Immature natural killer cell (primary cell): Measurements from ENCODE around the gene EVX2. TPM values are rescaled to one million over a fixed set of nuclear protein-coding genes. Genes with fewer than 3 reads are reported as not detected.

Source experiments
- DNase-seq, 3 donors: peaks; one replicate each; pipeline ENCODE4 v3.0.0; 2022; ENCODE audit warnings: mixed read lengths in 1 of 3
- H3K27ac Mint-ChIP-seq, 6 donors: one replicate each; pipeline ENCODE4 v1.8.0; 2020; ENCODE audit warnings: mixed read lengths in 6 of 6, mild to moderate bottlenecking in 5 of 6, inconsistent platforms in 4 of 6, moderate library complexity in 3 of 6
- H3K27me3 Mint-ChIP-seq, 3 donors: one replicate each; pipeline ENCODE4 v1.8.0; 2020 to 2021; ENCODE audit warnings: low read depth in 3 of 3, mild to moderate bottlenecking in 3 of 3, mixed read lengths in 3 of 3, moderate library complexity in 3 of 3, inconsistent platforms in 1 of 3
- H3K36me3 Mint-ChIP-seq, 3 donors: one replicate each; pipeline ENCODE4 v1.8.0; 2020; ENCODE audit warnings: mixed read lengths in 3 of 3, inconsistent platforms in 2 of 3, mild to moderate bottlenecking in 2 of 3
- H3K4me1 Mint-ChIP-seq, 2 donors: one replicate each; pipeline ENCODE4 v1.8.0; 2020; ENCODE audit warnings: inconsistent platforms in 2 of 2, mild to moderate bottlenecking in 2 of 2, mixed read lengths in 2 of 2, moderate library complexity in 1 of 2
- H3K4me3 Mint-ChIP-seq, 5 donors: one replicate each; pipeline ENCODE4 v1.8.0; 2020; ENCODE audit warnings: mild to moderate bottlenecking in 5 of 5, mixed read lengths in 5 of 5, inconsistent platforms in 3 of 5, moderate library complexity in 3 of 5
- H3K9me3 Mint-ChIP-seq, 6 donors: one replicate each; pipeline ENCODE4 v1.8.0; 2020; ENCODE audit warnings: mild to moderate bottlenecking in 6 of 6, mixed read lengths in 6 of 6, inconsistent platforms in 4 of 6, moderate library complexity in 3 of 6
- polyA plus RNA-seq, 3 donors: library from polyadenylated mRNA; unstranded; fragments of 300-500 nt; fragmentation: Illumina TruSeq; gene quantifications; one replicate each; pipeline ENCODE4 v1.2.3, GENCODE V29; 2021

The EVX2 gene
- polyA plus RNA-seq, 3 donors from 2014 or later: not detected

GRCh38 chr2:176117823-176118371 lies 34.1 kb upstream of the EVX2 start:
- H3K4me1 Mint-ChIP-seq: peaks cover 6% of the 10 kb centered on the region in 2 donors
- H3K9me3 Mint-ChIP-seq: peaks cover 3 to 38% (median 4%) of the 10 kb centered on the region in 6 donors
- H3K36me3 Mint-ChIP-seq: peaks cover 0 to 9% (median 6%) of the 10 kb centered on the region in 3 donors
- peaks cover 49 to 72% (median 63%) of the 10 kb centered on the region in 3 donors for H3K27me3 Mint-ChIP-seq
- H3K4me3 Mint-ChIP-seq: peak overlapping the region in 3 of 5 donors; percentile 8 to 75 (median 25)
- DNase-seq: no peak
- H3K27ac Mint-ChIP-seq: no peak overlapping the region

- Mint-ChIP-seq H3K36me3 (peaks cover 0 to 9% (median 6%) of the 10 kb centered on the region in 3 donors), H3K4me1 (peaks cover 4 to 6% of the 10 kb centered on the region in 2 donors), H3K9me3 (peaks cover 3 to 38% (median 4%) of the 10 kb centered on the region in 6 donors), H3K4me3 (peak overlapping the region in 1 of 5 donors; percentile 54), H3K27me3 (peaks cover 47 to 75% (median 66%) of the 10 kb centered on the region in 3 donors), H3K27ac (no peak overlapping the region)
- DNase-seq: no peak
Measured at GRCh38 chr2:176117162-176117822, 33.5 kb upstream of the EVX2 start.

GRCh38 chr2:176115883-176116813 lies 32.4 kb upstream of the EVX2 start, which contains the start of gene HOXD10:
Gene HOXD10 (plus strand): TSS chr2:176116778. CDS start chr2:176116834, 56 bp downstream.
- no peak within 1 kb of the TSS for H3K27ac Mint-ChIP-seq
- peaks cover 0 to 9% (median 6%) of the 10 kb centered on the region in 3 donors for H3K36me3 Mint-ChIP-seq
- H3K4me3 Mint-ChIP-seq: peak within 1 kb of the TSS in 1 of 5 donors; percentile 54
- DNase-seq: no peak
- H3K9me3 Mint-ChIP-seq: peaks cover 3 to 35% (median 4%) of the 10 kb centered on the region in 6 donors
- peaks cover 4 to 6% of the 10 kb centered on the region in 2 donors for H3K4me1 Mint-ChIP-seq
- peaks cover 47 to 82% (median 72%) of the 10 kb centered on the region in 3 donors for H3K27me3 Mint-ChIP-seq

- H3K4me3 Mint-ChIP-seq: no peak overlapping the region
- peaks cover 4 to 6% of the 10 kb centered on the region in 2 donors for H3K4me1 Mint-ChIP-seq
- H3K27ac Mint-ChIP-seq: no peak overlapping the region
- no peak for DNase-seq
- peaks cover 0 to 9% (median 6%) of the 10 kb centered on the region in 3 donors for H3K36me3 Mint-ChIP-seq
- H3K9me3 Mint-ChIP-seq: peaks cover 3 to 27% (median 5%) of the 10 kb centered on the region in 6 donors
- peaks cover 45 to 83% (median 72%) of the 10 kb centered on the region in 3 donors for H3K27me3 Mint-ChIP-seq
Measured at GRCh38 chr2:176114930-176115625, 31.3 kb upstream of the EVX2 start.

- Mint-ChIP-seq H3K9me3 (peaks cover 0 to 29% (median 5%) of the 10 kb centered on the region in 6 donors), H3K27ac (no peak overlapping the region), H3K4me1 (peaks cover 5 to 9% of the 10 kb centered on the region in 2 donors), H3K27me3 (peaks cover 49 to 86% (median 75%) of the 10 kb centered on the region in 3 donors), H3K4me3 (no peak overlapping the region), H3K36me3 (peaks cover 0 to 11% (median 6%) of the 10 kb centered on the region in 3 donors)
- DNase-seq: no peak
Measured at GRCh38 chr2:176114120-176114929, 30.6 kb upstream of the EVX2 start.

GRCh38 chr2:176112375-176113302 lies 28.9 kb upstream of the EVX2 start:
- Mint-ChIP-seq H3K9me3 (peaks cover 0 to 20% (median 2%) of the 10 kb centered on the region in 6 donors), H3K4me3 (no peak overlapping the region), H3K27me3 (peaks cover 47 to 82% (median 73%) of the 10 kb centered on the region in 3 donors), H3K27ac (peak overlapping the region in 1 of 6 donors; percentile 17), H3K36me3 (peaks cover 0 to 4% (median 4%) of the 10 kb centered on the region in 3 donors), H3K4me1 (peaks cover 5 to 11% of the 10 kb centered on the region in 2 donors)
- DNase-seq: no peak

GRCh38 chr2:176111846-176112374 lies 28.1 kb upstream of the EVX2 start:
- peaks cover 46 to 82% (median 75%) of the 10 kb centered on the region in 3 donors for H3K27me3 Mint-ChIP-seq

GRCh38 chr2:176111309-176111663 lies 27.5 kb upstream of the EVX2 start:
- Mint-ChIP-seq H3K27ac (peak overlapping the region in 1 of 6 donors; percentile 58), H3K27me3 (peaks cover 46 to 79% (median 75%) of the 10 kb centered on the region in 3 donors), H3K4me3 (no peak overlapping the region), H3K36me3 (peaks cover 0 to 6% (median 0%) of the 10 kb centered on the region in 3 donors), H3K9me3 (peaks cover 0 to 16% (median under 1%) of the 10 kb centered on the region in 6 donors), H3K4me1 (peaks cover 9 to 13% of the 10 kb centered on the region in 2 donors)
- no peak for DNase-seq

More at GRCh38 chr2:176111846-176112374, 28.1 kb upstream of the EVX2 start:
- H3K4me1 Mint-ChIP-seq: peaks cover 7 to 11% of the 10 kb centered on the region in 2 donors
- H3K36me3 Mint-ChIP-seq: peaks cover 0 to 4% (median 2%) of the 10 kb centered on the region in 3 donors
- peaks cover 0 to 17% (median 2%) of the 10 kb centered on the region in 6 donors for H3K9me3 Mint-ChIP-seq
- no peak overlapping the region for H3K4me3 Mint-ChIP-seq
- DNase-seq: no peak
- H3K27ac Mint-ChIP-seq: no peak overlapping the region

GRCh38 chr2:176110415-176111308 lies 26.9 kb upstream of the EVX2 start:
- Mint-ChIP-seq H3K27ac (peak overlapping the region in 1 of 6 donors; percentile 58), H3K36me3 (peaks cover 0 to 10% (median 0%) of the 10 kb centered on the region in 3 donors), H3K27me3 (peaks cover 47 to 80% (median 79%) of the 10 kb centered on the region in 3 donors), H3K9me3 (peaks cover 0 to 21% (median under 1%) of the 10 kb centered on the region in 6 donors), H3K4me3 (no peak overlapping the region), H3K4me1 (peaks cover 13 to 19% of the 10 kb centered on the region in 2 donors)
- DNase-seq: no peak

GRCh38 chr2:176109946-176110345 lies 26.2 kb upstream of the EVX2 start:
- peak overlapping the region in 1 of 6 donors; percentile 47 for H3K27ac Mint-ChIP-seq
- H3K9me3 Mint-ChIP-seq: peaks cover 0 to 17% (median under 1%) of the 10 kb centered on the region in 6 donors

More at GRCh38 chr2:176109946-176110345, 26.2 kb upstream of the EVX2 start:
- Mint-ChIP-seq H3K4me3 (no peak overlapping the region), H3K27me3 (peaks cover 52 to 81% (median 81%) of the 10 kb centered on the region in 3 donors), H3K4me1 (peaks cover 13 to 19% of the 10 kb centered on the region in 2 donors), H3K36me3 (peaks cover 0 to 10% (median 0%) of the 10 kb centered on the region in 3 donors)
- no peak for DNase-seq
